ENCODE results near the gene THAP7.

THAP7 gene

GRCh38 chr22:20998411-20999336, 3.2 kb downstream of the THAP7 start:
- TF ChIP-seq, protein P1, sequence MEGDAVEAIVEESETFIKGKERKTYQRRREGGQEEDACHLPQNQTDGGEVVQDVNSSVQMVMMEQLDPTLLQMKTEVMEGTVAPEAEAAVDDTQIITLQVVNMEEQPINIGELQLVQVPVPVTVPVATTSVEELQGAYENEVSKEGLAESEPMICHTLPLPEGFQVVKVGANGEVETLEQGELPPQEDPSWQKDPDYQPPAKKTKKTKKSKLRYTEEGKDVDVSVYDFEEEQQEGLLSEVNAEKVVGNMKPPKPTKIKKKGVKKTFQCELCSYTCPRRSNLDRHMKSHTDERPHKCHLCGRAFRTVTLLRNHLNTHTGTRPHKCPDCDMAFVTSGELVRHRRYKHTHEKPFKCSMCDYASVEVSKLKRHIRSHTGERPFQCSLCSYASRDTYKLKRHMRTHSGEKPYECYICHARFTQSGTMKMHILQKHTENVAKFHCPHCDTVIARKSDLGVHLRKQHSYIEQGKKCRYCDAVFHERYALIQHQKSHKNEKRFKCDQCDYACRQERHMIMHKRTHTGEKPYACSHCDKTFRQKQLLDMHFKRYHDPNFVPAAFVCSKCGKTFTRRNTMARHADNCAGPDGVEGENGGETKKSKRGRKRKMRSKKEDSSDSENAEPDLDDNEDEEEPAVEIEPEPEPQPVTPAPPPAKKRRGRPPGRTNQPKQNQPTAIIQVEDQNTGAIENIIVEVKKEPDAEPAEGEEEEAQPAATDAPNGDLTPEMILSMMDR (IDR thresholded peaks at IDR 0.05; ENCODE audit: low read depth, low read length, missing control alignments) = no peak
- DNase-seq (ENCODE audit: extremely low read depth, low read depth) = no peak
- no peak overlapping the region for H3K4me3 ChIP-seq (replicated peaks; ENCODE audit: low read depth, low read length)

- no peak overlapping the region for H3K4me3 ChIP-seq (replicated peaks; ENCODE audit: low read depth, low read length)
- TF ChIP-seq, protein P1 (IDR thresholded peaks at IDR 0.05; ENCODE audit: low read depth, low read length, missing control alignments) = no peak
- no peak for DNase-seq (ENCODE audit: extremely low read depth, low read depth)
Measured at GRCh38 chr22:20997536-20998257, 4.2 kb downstream of the THAP7 start.

- no peak for DNase-seq (ENCODE audit: extremely low read depth, low read depth)
- TF ChIP-seq, protein P1 (IDR thresholded peaks at IDR 0.05; ENCODE audit: low read depth, low read length, missing control alignments) = no peak
- H3K4me3 ChIP-seq (replicated peaks; ENCODE audit: low read depth, low read length) = no peak overlapping the region
Measured at GRCh38 chr22:20996598-20997535, 5.1 kb downstream of the THAP7 start.

DNA sequence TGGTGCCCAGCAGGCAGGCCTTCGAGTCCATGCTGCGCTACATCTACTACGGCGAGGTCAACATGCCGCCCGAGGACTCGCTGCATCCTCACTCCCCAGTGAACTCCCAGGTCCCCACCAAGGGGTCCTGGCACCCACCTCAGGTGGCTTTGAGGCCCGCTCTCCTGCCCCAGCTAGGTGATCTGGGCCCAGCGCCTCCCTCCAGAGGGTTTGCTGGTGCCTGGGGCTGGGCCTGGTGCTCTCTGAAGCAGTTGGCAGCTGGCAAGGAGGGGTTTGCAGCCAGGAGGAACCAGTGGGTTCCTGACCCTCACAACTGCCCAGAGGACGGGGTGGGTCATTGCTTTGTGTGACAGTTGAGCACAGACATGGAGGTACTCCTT, 5.9 kb downstream of the THAP7 start:
- TF ChIP-seq, protein P1 (IDR thresholded peaks at IDR 0.05; ENCODE audit: low read depth, low read length, missing control alignments) = no peak
- DNase-seq (ENCODE audit: extremely low read depth, low read depth) = no peak
- H3K4me3 ChIP-seq (replicated peaks; ENCODE audit: low read depth, low read length) = no peak overlapping the region

- no peak overlapping the region for H3K4me3 ChIP-seq (replicated peaks; ENCODE audit: low read depth, low read length)
- TF ChIP-seq, protein P1 (IDR thresholded peaks at IDR 0.05; ENCODE audit: low read depth, low read length, missing control alignments) = no peak
- DNase-seq (ENCODE audit: extremely low read depth, low read depth) = no peak
Measured at GRCh38 chr22:20995329-20996030, 6.4 kb downstream of the THAP7 start.

- DNase-seq (ENCODE audit: extremely low read depth, low read depth) = no peak
- TF ChIP-seq, protein P1 (IDR thresholded peaks at IDR 0.05; ENCODE audit: low read depth, low read length, missing control alignments) = no peak
- no peak overlapping the region for H3K4me3 ChIP-seq (replicated peaks; ENCODE audit: low read depth, low read length)
Measured at GRCh38 chr22:20994902-20995241, 7.0 kb downstream of the THAP7 start.

All from HFF-Myc (cell line).